KG1 (cell line): ENCODE measurements around the gene HMGN2.

Experiments used
- DNase-seq: peaks from one replicate; lab custom pipeline; 2025; lab: John Stamatoyannopoulos, UW

Gene HMGN2

GRCh38 chr1:26472320-26472900, at the start of gene HMGN2:
TSS of gene HMGN2 (plus strand) at chr1:26472440. CDS start at chr1:26472613, 173 bp downstream.
- DNase-seq = peak; percentile 88

GRCh38 chr1:26429721-26430120, 42.5 kb upstream of the HMGN2 start:
- no peak for DNase-seq

- peak; percentile 96 for DNase-seq
Observed at GRCh38 chr1:26431979-26432695, 40.1 kb upstream of the HMGN2 start, which contains the start of gene DHDDS. TSS of gene DHDDS (plus strand) at chr1:26432321. CDS start at chr1:26432946, 625 bp downstream.

GRCh38 chr1:26432793-26433192, 39.4 kb upstream of the HMGN2 start:
- DNase-seq = no peak

- no peak for DNase-seq
Observed at GRCh38 chr1:26434161-26434752, 38.0 kb upstream of the HMGN2 start.

- no peak for DNase-seq
Observed at GRCh38 chr1:26438041-26438440, 34.2 kb upstream of the HMGN2 start.

- no peak for DNase-seq
Observed at GRCh38 chr1:26440259-26440658, 32.0 kb upstream of the HMGN2 start.

- DNase-seq = no peak
Observed at GRCh38 chr1:26449868-26450267, 22.4 kb upstream of the HMGN2 start.

- no peak for DNase-seq
Observed at GRCh38 chr1:26450908-26451307, 21.3 kb upstream of the HMGN2 start.

GRCh38 chr1:26452459-26453183, 19.6 kb upstream of the HMGN2 start:
- DNase-seq = no peak

- DNase-seq = no peak
Observed at GRCh38 chr1:26459148-26459547, 13.1 kb upstream of the HMGN2 start.

- no peak for DNase-seq
Observed at GRCh38 chr1:26459573-26460031, 12.6 kb upstream of the HMGN2 start.

GRCh38 chr1:26468911-26469310, 3.3 kb upstream of the HMGN2 start:
- no peak for DNase-seq

GRCh38 chr1:26469558-26469957, 2.7 kb upstream of the HMGN2 start:
- DNase-seq = no peak

GRCh38 chr1:26470878-26471497, 1.3 kb upstream of the HMGN2 start:
- DNase-seq = no peak

- peak; percentile 88 for DNase-seq
Observed at GRCh38 chr1:26471498-26472319, 531 bp upstream of the HMGN2 start.

GRCh38 chr1:26472901-26473845, 933 bp downstream of the HMGN2 start:
- peak; percentile 91 for DNase-seq

GRCh38 chr1:26474818-26475217, 2.6 kb downstream of the HMGN2 start:
- no peak for DNase-seq

- no peak for DNase-seq
Observed at GRCh38 chr1:26475989-26476388, 3.7 kb downstream of the HMGN2 start.

GRCh38 chr1:26476958-26477357, 4.7 kb downstream of the HMGN2 start:
- no peak for DNase-seq
